ENCODE results near the gene PSMD11. TPM values are rescaled to one million over a fixed set of nuclear protein-coding genes. Genes with fewer than 3 reads are reported as not detected.

The PSMD11 gene
- polyA plus RNA-seq, 2 of the 4 experiments (the other 2 are of a cell fraction): 195 to 228 TPM

GRCh38 chr17:32516940-32517701 lies 72.8 kb downstream of the PSMD11 start (continued):
- TF ChIP-seq USF2 (IDR thresholded peaks at IDR 0.05): no peak
- no peak for TF ChIP-seq E2F6 (IDR thresholded peaks at IDR 0.05; ENCODE audit: borderline replicate concordance, low read depth)
- no peak for TF ChIP-seq ZNF302 (CRISPR knock-in tag; IDR thresholded peaks at IDR 0.05)
- no peak for TF ChIP-seq ESRRA (IDR thresholded peaks at IDR 0.05; ENCODE audit: borderline replicate concordance, low read length)

GRCh38 chr17:32517982-32518381 lies 73.7 kb downstream of the PSMD11 start:
- ATAC-seq: no peak
- no peak for DNase-seq (ENCODE audit: low read depth in 1 of 2, low spot score in 1 of 2)

GRCh38 chr17:32518646-32519227 lies 74.4 kb downstream of the PSMD11 start:
- Histone ChIP-seq H3K4me1 (no peaks in the 10 kb centered on the region), H3K4me3 (no peak overlapping the region), H3K9me3 (no peaks in the 10 kb centered on the region), H3K4me2 (no peak overlapping the region), H3K27ac (no peak overlapping the region)
- TF ChIP-seq HMGXB4 (CRISPR knock-in tag; IDR thresholded peaks at IDR 0.05; ENCODE audit: borderline replicate concordance) (no peak), PHF8 (IDR thresholded peaks at IDR 0.05; ENCODE audit: borderline replicate concordance, low read depth) (no peak), RNF2 (IDR thresholded peaks at IDR 0.05; ENCODE audit: borderline replicate concordance, low read depth) (no peak), NFE2L2 (conservative IDR thresholded peaks at IDR 0.05; ENCODE audit: low read length) (no peak)
- CTCF ChIA-PET: interaction anchor here (0.8 kb wide), 1 partner anchor 50 kb away, joined by 4 read pairs; no protein-coding TSS in a partner anchor
- POLR2A ChIA-PET: no interaction called here
- WGBS (ENCODE audit: missing lambda C conversion rate): 86% methylated on average over 31 of the region's 31 CpGs
- FAIRE-seq (no peak), ATAC-seq (no peak), DNase-seq (ENCODE audit: low read depth in 1 of 2, low spot score in 1 of 2) (no peak)

More at GRCh38 chr17:32517982-32518381, 73.7 kb downstream of the PSMD11 start:
- 86% methylated on average over 7 of the region's 7 CpGs for WGBS (ENCODE audit: missing lambda C conversion rate)
- ChIA-PET CTCF (interaction anchor here (1.5 kb wide), 1 partner anchor 56 kb away, joined by 4 read pairs; no protein-coding TSS in a partner anchor), POLR2A (no interaction called here)
- no peak for TF ChIP-seq HDAC2 (IDR thresholded peaks at IDR 0.05)
- TF ChIP-seq HOXA7 (CRISPR knock-in tag; IDR thresholded peaks at IDR 0.05): no peak
- H3K4me3 ChIP-seq: no peak overlapping the region
- H3K9me3 ChIP-seq: no peaks in the 10 kb centered on the region
- FAIRE-seq: no peak
- H3K4me1 ChIP-seq: no peaks in the 10 kb centered on the region
- H3K4me2 ChIP-seq: no peak overlapping the region
- no peak overlapping the region for H3K27ac ChIP-seq

GRCh38 chr17:32519228-32520103 lies 75.2 kb downstream of the PSMD11 start:
- Histone ChIP-seq H3K4me1 (no peaks in the 10 kb centered on the region), H3K4me3 (no peak overlapping the region), H3K27ac (no peak overlapping the region), H3K4me2 (no peak overlapping the region), H3K9me3 (no peaks in the 10 kb centered on the region)
- POLR2A ChIA-PET: no interaction called here
- 90% methylated on average over 59 of the region's 61 CpGs for WGBS (ENCODE audit: missing lambda C conversion rate)
- ATAC-seq: no peak
- FAIRE-seq: no peak
- CTCF ChIA-PET: interaction anchor here (0.8 kb wide), 1 partner anchor 49 kb away, joined by 4 read pairs; no protein-coding TSS in a partner anchor
- no peak for DNase-seq (ENCODE audit: low read depth in 1 of 2, low spot score in 1 of 2)
- TF ChIP-seq MAFK (IDR thresholded peaks at IDR 0.05; ENCODE audit: partially characterized antibody) (no peak), CEBPB (IDR thresholded peaks at IDR 0.05) (no peak), ZNF302 (CRISPR knock-in tag; IDR thresholded peaks at IDR 0.05) (no peak), CBX8 (IDR thresholded peaks at IDR 0.05) (no peak), HOXA7 (CRISPR knock-in tag; IDR thresholded peaks at IDR 0.05) (no peak), MYC (IDR thresholded peaks at IDR 0.05; ENCODE audit: borderline replicate concordance, low read length) (no peak), REST (IDR thresholded peaks at IDR 0.05) (no peak), HMGXB4 (CRISPR knock-in tag; IDR thresholded peaks at IDR 0.05; ENCODE audit: borderline replicate concordance) (no peak), KDM1A (IDR thresholded peaks at IDR 0.05; ENCODE audit: low read depth) (no peak), BHLHE40 (IDR thresholded peaks at IDR 0.05; ENCODE audit: low read depth, low read length) (no peak), NFE2L2 (conservative IDR thresholded peaks at IDR 0.05; ENCODE audit: low read length) (no peak), POLR2AphosphoS2 (conservative IDR thresholded peaks at IDR 0.05; ENCODE audit: low read length) (no peak)

Data from A549 (cell line).